Esophagus (tissue), 2 donors: Measurements from ENCODE around the gene PIK3C2A. TPM values are rescaled to one million over a fixed set of nuclear protein-coding genes. Genes with fewer than 3 reads are reported as not detected.

Experiments used
- H3K27ac ChIP-seq, 2 donors: one replicate each; pipeline ENCODE4 v1.5.1; 2013; ENCODE audit warnings: low read depth in 2 of 2, mild to moderate bottlenecking in 2 of 2, inconsistent platforms in 1 of 2, low read length in 1 of 2, moderate library complexity in 1 of 2
- H3K27me3 ChIP-seq, 2 donors: one replicate each; pipeline ENCODE4 v1.6.1; 2013; ENCODE audit warnings: low read length in 2 of 2, control low read depth in 1 of 2, mild to moderate bottlenecking in 1 of 2; ENCODE audit not compliant: insufficient read depth in 2 of 2, control insufficient read depth in 1 of 2
- H3K36me3 ChIP-seq, 2 donors: one replicate each; pipeline ENCODE4 v1.6.1; 2013; ENCODE audit warnings: low read length in 1 of 2; ENCODE audit not compliant: control insufficient read depth in 2 of 2, insufficient read depth in 2 of 2
- H3K4me1 ChIP-seq, 2 donors: one replicate each; pipeline ENCODE4 v1.6.1; 2013; ENCODE audit warnings: low read length in 1 of 2; ENCODE audit not compliant: control insufficient read depth in 2 of 2, insufficient read depth in 2 of 2
- H3K4me3 ChIP-seq, 2 donors: one replicate each; pipeline ENCODE4 v1.5.1; 2013; ENCODE audit warnings: low read length in 2 of 2, mild to moderate bottlenecking in 2 of 2, low read depth in 1 of 2, moderate library complexity in 1 of 2
- H3K9me3 ChIP-seq, 2 donors: one replicate each; pipeline ENCODE4 v1.6.1; 2013; ENCODE audit warnings: mild to moderate bottlenecking in 2 of 2, low read depth in 1 of 2, low read length in 1 of 2, moderate library complexity in 1 of 2; ENCODE audit not compliant: control insufficient read depth in 2 of 2, insufficient read depth in 1 of 2
- WGBS, 2 donors: extraction: QIAGEN DNeasy Blood & Tissue Kit; methylation state at CpG; one replicate each; pipeline ENCODE4 v1.1.7; 2013; 5-methylcytosine and 5-hydroxymethylcytosine counted together
- polyA plus RNA-seq, 2 donors: library from polyadenylated mRNA; stranded (reverse); fragments of 200-250 nt; gene quantifications; one replicate each; pipeline ENCODE4 v1.2.3, GENCODE V29; 2013
- donor health status: healthy with polysubstance abuse.
- donor health status: Bipolar disorder and iron deficiency.

PIK3C2A gene
- polyA plus RNA-seq, 2 donors: 5.6 to 6.5 TPM

GRCh38 chr11:17184882-17185587 lies 22.8 kb downstream of the PIK3C2A start:
- 41 to 60% methylated on average over 2 of the region's 2 CpGs for WGBS, 2 donors
- Histone ChIP-seq H3K27me3 (no peaks in the 10 kb centered on the region), H3K4me1 (no peaks in the 10 kb centered on the region), H3K4me3 (no peak overlapping the region), H3K36me3 (no peaks in the 10 kb centered on the region), H3K9me3 (no peaks in the 10 kb centered on the region), H3K27ac (no peak overlapping the region)

GRCh38 chr11:17183836-17184235 lies 23.9 kb downstream of the PIK3C2A start:
- Histone ChIP-seq H3K9me3 (no peaks in the 10 kb centered on the region), H3K27ac (no peak overlapping the region), H3K27me3 (no peaks in the 10 kb centered on the region), H3K4me1 (no peaks in the 10 kb centered on the region), H3K36me3 (no peaks in the 10 kb centered on the region), H3K4me3 (no peak overlapping the region)
- 83 to 90% methylated on average over 1 of the region's 1 CpG for WGBS, 2 donors

GRCh38 chr11:17179970-17180369 lies 27.8 kb downstream of the PIK3C2A start:
- no peaks in the 10 kb centered on the region for H3K4me1 ChIP-seq
- no peaks in the 10 kb centered on the region for H3K27me3 ChIP-seq
- no peak overlapping the region for H3K4me3 ChIP-seq
- WGBS, 2 donors: 87 to 94% methylated on average over 3 of the region's 3 CpGs
- H3K9me3 ChIP-seq: no peaks in the 10 kb centered on the region
- H3K36me3 ChIP-seq: no peaks in the 10 kb centered on the region
- H3K27ac ChIP-seq: no peak overlapping the region

- Histone ChIP-seq H3K4me3 (no peak overlapping the region), H3K27ac (no peak overlapping the region), H3K4me1 (no peaks in the 10 kb centered on the region), H3K36me3 (no peaks in the 10 kb centered on the region), H3K27me3 (no peaks in the 10 kb centered on the region), H3K9me3 (no peaks in the 10 kb centered on the region)
- 84 to 88% methylated on average over 2 of the region's 2 CpGs for WGBS, 2 donors
Observed at GRCh38 chr11:17173332-17173731, 34.5 kb downstream of the PIK3C2A start.

- no peaks in the 10 kb centered on the region for H3K4me1 ChIP-seq
- 98 to 100% methylated on average over 1 of the region's 1 CpG for WGBS, 2 donors
- H3K4me3 ChIP-seq: no peak overlapping the region
- H3K36me3 ChIP-seq: no peaks in the 10 kb centered on the region
- H3K27me3 ChIP-seq: no peaks in the 10 kb centered on the region
- no peaks in the 10 kb centered on the region for H3K9me3 ChIP-seq
- no peak overlapping the region for H3K27ac ChIP-seq
Observed at GRCh38 chr11:17171916-17172315, 35.9 kb downstream of the PIK3C2A start.

GRCh38 chr11:17171343-17171742 lies 36.4 kb downstream of the PIK3C2A start:
- Histone ChIP-seq H3K27me3 (no peaks in the 10 kb centered on the region), H3K27ac (no peak overlapping the region), H3K9me3 (no peaks in the 10 kb centered on the region), H3K36me3 (no peaks in the 10 kb centered on the region), H3K4me1 (no peaks in the 10 kb centered on the region), H3K4me3 (no peak overlapping the region)
- WGBS, 2 donors: 75 to 88% methylated on average over 2 of the region's 2 CpGs

GRCh38 chr11:17169876-17170275 lies 37.9 kb downstream of the PIK3C2A start:
- Histone ChIP-seq H3K9me3 (no peaks in the 10 kb centered on the region), H3K27me3 (no peaks in the 10 kb centered on the region), H3K27ac (no peak overlapping the region), H3K36me3 (no peaks in the 10 kb centered on the region), H3K4me1 (peaks cover 0 to 2% of the 10 kb centered on the region in 2 donors), H3K4me3 (no peak overlapping the region)
- 86 to 91% methylated on average over 1 of the region's 1 CpG for WGBS, 2 donors

GRCh38 chr11:17165247-17165890 lies 42.4 kb downstream of the PIK3C2A start:
- no peak overlapping the region for H3K4me3 ChIP-seq
- H3K36me3 ChIP-seq: no peaks in the 10 kb centered on the region
- H3K27ac ChIP-seq: peak overlapping the region; percentile 57 to 74
- peaks cover 0 to 7% of the 10 kb centered on the region in 2 donors for H3K4me1 ChIP-seq
- H3K27me3 ChIP-seq: no peaks in the 10 kb centered on the region
- 85 to 93% methylated on average over 11 of the region's 11 CpGs for WGBS, 2 donors
- H3K9me3 ChIP-seq: no peaks in the 10 kb centered on the region

- no peaks in the 10 kb centered on the region for H3K9me3 ChIP-seq
- peak overlapping the region; percentile 21 to 57 for H3K27ac ChIP-seq
- no peaks in the 10 kb centered on the region for H3K27me3 ChIP-seq
- 56 to 58% methylated on average over 1 of the region's 1 CpG for WGBS, 2 donors
- H3K4me3 ChIP-seq: no peak overlapping the region
- no peaks in the 10 kb centered on the region for H3K36me3 ChIP-seq
- H3K4me1 ChIP-seq: peaks cover 0 to 7% of the 10 kb centered on the region in 2 donors
Observed at GRCh38 chr11:17164361-17165246, 43.2 kb downstream of the PIK3C2A start.
